Dedifferentiated amniotic fluid mesenchymal stem cell (primary cell): ENCODE measurements around the gene NPAS3.

Source experiments
- DNase-seq: peaks from one replicate; pipeline ENCODE4 v3.0.0-alpha.2; 2016; ENCODE audit errors: extremely low spot score

NPAS3 gene

DNA sequence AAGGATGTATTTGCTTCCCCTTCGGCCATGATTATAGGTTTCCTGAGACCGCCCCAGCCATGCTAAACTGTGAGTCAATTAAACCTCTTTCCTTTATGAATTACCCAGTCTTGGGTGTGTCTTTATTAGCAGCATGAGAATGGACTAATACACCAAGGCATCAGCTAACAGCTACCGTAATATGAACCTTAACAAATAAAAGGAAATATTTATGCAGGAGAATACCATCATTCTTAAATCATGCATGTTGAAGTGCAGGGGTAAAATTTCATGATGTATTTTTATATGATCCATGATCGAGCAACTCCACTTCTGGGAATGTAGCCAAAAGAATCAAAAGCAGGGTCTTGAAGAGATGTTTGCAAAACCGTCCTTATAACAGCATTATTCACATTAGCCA lies 379.0 kb downstream of the NPAS3 start:
- no peak for DNase-seq

DNA sequence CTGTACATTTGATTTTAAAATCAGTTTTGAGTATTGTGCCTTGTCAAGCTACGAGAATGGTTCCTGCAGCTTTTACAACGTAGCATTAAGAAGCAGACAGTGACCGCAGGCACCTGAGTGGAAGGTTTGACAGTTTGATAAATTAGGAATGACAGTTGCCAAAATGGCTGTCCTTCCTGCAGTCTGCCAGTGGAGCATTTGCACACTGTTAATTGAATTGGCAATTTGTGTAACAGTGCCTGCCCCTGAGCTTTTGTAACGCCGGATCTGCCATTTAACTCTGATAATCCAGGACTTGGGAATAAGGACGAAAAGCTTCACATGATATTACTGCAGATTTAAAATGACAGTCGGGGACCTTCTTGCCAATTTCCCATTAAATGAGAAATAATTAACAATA lies 385.3 kb downstream of the NPAS3 start:
- no peak for DNase-seq

DNA sequence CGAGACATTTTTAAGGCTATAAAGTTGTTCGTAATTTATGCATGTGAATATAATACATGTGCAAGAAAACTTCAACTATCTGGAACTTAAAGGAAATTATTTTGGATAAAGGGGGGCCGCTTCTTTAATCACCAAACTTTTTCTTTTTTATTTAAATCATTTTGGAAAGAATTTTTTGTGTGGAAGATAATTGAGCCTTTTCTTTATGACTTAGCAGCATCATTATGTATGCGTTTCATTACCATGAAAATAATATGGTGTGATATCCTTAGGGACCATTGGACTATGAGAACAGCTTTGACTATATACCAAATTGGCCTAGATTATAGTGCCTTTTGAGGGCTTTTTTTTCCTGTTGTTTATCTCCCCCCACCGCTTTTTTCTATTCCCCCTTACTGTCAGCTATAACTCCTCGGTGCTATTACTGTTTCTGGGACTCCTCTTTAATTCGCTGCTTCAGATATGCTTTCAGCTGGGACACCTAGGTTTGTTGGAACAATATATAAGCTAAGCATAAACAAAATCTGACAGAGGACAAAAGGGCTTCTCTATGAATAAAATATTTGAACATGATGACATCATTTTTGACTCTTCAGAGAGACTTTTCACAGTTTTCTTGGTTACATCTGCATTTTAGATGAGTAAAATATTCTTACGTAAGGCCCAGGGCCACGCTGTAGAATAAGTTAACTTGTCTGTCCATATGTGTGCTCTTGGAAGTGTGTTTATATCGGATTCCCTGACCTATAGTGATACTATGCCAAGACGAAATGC lies 392.7 kb downstream of the NPAS3 start:
- DNase-seq = no peak

DNA sequence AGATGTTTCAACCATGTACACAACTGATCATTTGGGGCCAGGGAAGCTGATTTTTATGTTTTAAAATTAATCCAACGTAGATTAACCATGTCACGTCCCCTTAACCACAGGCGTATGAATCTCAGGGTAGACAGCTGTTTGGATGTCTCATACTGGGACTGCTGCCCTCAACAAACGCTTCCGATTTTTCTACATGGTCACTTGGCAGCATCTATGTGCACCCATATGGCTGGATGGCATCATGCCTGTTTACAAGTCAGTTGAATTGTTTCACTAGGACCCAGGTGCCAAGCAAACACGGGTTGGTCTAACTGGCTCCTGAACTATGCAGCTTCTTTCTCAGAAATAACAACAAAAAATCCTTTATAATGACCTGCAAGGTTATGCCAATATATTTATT lies 393.8 kb downstream of the NPAS3 start:
- no peak for DNase-seq

DNA sequence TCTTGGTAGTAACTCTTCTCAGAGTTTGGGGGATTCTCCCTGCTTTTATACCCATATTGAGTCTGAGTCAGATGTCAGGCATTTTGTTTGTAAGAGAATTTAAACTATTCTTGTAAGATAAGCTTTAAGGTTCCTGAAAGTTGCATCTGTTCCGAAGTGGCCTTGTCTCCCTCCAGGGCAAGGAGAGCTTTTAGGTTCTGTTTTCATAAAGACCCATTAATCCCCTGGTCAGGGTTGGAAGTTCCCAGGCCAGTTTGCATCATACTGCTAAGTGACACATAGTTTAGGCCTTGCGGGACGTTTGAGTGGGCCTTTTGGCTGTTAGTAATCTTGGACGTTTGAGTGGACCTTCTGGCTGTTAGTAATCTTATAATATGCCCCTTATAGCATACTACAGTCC lies 396.7 kb downstream of the NPAS3 start:
- no peak for DNase-seq

DNA sequence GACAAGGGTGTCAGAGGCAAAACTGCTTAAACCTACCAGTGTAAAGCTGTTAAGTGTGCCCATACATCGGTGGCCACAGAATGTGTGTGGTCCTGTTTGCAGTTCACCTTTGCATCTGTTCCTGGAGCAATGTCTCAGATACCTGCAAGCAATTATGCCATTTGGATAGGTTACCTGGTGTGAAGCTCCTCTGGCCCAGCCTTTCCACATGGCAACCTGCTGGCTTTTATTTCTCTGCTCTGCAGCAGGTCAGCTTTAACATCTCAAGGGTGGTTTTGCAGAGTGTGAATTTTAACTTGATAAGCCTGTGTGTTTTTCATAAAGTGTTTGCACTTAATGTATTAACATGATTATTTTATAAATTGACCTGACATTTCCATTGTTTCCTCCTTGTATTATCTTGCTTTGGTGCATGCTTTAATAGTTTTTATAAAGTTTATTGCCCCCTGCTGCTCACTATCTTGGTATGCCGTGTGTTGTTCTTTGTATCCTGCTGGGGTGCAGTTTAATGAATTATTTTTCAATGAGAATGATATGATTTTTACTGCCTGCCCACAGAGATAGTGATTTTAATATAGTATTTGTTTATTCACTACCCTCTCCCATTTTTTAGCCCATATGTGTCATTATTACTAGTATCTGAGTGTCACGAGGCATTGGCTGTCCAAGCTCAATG lies 403.8 kb downstream of the NPAS3 start:
- DNase-seq = no peak

DNA sequence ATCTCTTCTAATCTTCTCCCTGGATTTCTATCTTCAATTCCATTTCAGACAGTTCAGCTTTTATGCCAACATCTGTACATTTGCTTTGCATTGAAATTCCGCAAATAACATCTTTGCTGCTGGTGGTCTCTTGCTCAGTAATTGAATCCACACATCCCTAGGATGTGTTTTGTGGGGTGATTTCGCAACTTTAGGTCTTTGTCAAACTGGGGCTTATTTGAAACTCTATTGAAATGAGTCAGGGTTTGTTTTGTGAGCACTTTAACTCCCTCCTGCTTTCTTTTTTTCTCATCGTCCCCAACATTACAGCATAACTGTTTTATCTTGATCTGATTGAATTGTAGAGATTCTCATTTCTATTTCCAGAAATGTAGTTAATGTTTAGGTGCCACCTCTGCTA lies 404.3 kb downstream of the NPAS3 start:
- no peak for DNase-seq

DNA sequence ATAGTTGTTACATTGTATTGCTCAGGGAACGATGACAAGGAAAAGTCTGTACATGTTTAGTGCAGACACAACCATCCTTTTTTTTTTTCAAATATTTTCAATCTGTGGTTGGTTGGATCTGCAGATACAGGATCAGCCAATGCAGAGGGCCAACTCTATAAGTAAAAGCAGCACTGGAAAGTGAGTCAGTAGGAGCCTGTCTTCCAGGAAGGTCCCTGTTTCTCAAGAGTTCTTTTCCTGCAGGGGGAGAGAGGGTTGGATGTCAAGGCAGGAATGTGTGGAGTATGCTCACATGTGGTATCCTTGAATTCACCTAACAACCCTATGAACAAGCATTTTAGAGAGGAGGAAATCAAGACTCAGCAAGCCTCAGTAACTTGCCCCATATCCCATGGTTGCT lies 409.1 kb downstream of the NPAS3 start:
- no peak for DNase-seq

DNA sequence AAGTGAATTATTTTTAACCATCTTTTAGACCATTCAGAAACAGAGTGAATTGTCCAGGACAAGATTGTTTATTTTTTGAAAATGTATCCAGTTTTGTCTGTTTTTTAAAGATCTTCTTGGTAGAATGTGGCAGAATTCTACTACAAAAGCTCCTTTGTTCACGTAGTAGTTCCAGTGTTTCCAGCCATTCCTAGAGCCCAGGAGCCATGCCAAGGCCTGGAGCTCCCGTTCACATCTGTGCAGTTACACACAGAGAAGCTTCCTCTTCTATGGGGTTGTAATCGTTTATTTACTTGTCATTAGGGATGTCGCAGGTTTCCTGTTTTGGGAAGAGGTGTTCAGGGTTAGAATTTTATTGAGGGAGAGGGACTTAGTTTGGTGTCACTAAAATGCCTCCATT lies 409.8 kb downstream of the NPAS3 start:
- DNase-seq = no peak

DNA sequence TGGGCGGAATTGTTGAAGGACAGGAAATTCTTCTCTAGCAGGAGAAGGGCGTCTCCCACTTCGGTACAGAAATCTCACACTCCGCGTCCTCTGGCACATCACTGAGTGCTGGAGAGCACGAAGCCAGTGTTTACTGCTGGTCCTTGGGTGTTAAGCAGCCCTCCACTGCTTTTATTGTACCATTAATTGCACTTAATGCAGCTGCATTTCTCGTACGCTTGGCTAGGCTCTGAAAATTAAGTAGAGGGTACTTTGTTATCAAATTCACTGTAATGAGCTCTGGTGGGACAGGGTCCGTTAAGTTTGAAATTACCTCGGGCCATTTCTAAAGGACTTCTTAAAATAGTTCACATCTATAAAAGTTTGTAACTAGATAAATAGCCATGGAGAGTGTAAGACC lies 411.2 kb downstream of the NPAS3 start:
- no peak for DNase-seq

DNA sequence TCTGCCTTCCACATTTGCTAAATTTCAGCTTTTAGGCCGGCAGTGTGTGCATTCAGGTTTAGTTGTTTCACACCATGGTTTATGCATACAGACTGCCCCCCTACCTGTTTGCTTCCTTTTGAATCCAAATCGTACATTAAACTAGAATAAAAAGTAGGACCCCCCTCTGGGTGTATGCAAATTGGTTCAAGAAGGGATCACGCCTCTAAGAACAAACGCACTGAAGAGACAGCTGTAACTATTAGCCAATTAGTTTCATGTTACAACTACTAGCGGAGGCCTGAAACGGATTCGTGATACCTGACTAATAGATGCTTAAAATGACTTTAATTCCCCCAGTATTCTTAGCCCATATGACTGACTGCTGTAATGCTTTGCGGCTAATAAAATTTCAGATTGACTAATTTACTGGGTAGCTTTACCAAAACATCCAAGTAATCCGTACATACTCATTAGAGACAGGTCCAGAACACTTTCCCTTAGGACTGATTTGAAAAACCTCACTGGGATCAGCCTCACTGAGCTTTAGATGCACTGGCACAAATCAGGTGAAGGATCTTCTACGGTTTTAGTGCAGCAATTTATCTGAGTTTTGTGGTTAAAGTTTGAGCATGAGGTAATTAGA lies 411.8 kb downstream of the NPAS3 start:
- no peak for DNase-seq

DNA sequence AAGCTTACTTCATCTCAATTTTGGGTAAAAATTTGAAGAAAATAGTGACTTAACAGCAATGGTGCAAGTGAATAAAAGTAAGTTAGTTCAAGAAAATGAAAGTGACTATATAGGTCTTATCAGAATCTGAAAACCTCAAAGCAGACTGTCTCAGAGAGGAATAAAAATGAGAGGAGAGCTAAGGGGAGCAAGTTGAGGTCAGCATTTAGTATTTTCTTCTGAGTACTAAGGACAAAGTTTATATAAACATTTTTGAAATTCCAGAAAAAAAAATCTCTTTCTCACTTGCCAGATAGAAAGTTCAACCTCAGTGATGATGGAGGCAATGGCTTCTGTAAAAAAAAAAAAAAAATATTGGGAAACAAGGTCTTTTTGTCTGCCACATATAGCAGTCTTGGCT lies 414.1 kb downstream of the NPAS3 start:
- no peak for DNase-seq

DNA sequence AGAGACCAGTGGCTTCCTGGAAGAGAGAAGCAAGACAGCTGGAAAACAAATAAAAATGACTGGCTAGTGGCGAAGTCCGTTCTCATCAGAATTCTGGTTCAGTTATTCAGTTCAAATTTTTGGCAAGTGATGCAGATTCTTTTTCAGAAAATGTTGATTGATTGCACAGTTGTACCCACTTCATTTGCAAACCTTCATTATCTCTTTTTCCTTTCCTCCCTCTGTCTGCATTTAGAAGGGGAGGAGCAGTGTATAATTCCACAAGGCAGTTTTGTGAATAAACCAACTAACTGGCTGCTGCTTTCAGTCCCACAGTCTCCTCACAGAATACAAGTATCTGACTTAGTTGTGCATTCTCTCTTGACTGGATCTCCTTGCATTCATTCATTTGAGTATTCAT lies 417.5 kb downstream of the NPAS3 start:
- no peak for DNase-seq

DNA sequence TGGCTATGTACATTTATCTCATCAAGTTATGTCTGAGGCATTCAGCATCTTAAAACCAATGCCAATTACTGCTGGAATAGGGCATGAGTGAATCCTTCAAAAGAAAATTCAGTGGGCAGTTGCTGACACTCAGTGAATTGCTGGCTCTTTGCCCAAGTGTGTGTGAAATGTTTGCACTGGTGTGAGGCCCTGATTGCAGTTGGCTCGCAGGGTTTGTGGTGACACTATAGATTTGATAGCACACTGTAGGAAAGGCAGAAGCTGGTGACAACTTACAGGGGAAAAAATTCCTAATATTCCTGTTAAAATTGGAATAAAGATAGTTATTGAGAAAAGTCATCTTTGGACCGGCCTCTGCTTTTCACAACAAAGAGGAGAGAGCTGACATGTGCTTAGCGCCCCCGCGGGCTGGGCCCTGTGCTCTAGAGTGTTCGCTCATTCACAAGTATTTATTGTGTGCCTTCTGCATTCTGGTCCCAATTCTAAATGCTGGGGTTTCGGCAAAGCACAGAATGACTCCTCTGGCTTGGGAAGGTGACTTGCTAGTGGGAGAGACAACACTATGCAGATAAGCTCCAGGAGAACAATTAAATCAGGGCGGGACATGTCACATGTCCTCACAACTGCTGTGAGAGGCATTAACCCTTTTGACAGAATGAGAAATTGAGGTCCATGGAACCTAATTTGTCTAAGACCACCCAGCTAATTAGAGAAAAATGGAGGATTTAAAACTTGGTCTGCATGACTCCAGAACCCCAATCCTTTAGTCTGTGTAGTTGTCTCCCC lies 418.7 kb downstream of the NPAS3 start:
- DNase-seq = no peak

DNA sequence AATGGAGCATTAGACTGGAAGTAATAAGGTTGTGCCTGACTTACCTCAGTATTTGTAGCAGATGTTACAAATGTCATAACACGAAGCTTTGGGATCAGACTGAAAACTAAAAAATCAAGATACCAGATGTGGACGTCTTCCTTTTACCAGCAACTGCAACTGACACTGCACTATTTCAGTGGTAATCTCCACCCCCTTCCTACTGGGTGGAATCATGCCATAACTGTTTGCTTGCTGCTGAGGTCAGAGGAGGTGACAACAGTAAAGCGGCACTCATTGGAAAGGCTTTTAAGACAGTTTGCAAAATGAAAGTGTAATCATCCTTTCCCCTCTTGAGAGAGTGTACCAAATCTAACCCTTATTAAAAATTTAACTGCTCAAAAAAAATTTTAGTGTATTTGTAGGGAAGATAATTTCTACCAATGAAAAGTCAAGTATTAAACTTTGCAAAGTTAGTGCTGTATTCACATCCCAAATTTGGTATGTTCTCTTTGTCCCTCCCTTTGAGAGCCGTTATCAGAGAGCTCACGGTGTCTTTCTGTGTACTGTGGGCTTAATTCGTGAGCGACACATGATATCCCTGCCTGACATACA lies 420.7 kb downstream of the NPAS3 start:
- no peak for DNase-seq

DNA sequence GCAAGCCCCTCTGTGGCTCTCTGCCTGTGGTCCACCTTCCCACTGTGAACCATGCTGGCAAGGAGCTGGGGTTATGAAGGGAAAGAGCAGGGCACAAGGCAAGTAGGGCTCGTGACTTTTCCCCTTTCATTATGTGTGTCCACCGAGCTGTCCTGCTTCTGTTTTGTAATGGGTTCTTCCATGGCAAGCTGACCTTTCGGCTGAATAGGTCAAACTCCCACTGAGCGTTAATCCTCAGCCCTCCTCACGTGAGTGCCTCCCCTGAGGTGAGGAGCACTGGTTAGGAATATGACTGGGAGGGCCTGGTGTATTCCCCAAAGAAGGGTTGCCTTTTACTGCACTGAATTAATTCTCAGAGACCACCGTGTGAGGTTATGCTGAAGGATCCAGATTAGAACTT lies 424.3 kb downstream of the NPAS3 start:
- DNase-seq = no peak

DNA sequence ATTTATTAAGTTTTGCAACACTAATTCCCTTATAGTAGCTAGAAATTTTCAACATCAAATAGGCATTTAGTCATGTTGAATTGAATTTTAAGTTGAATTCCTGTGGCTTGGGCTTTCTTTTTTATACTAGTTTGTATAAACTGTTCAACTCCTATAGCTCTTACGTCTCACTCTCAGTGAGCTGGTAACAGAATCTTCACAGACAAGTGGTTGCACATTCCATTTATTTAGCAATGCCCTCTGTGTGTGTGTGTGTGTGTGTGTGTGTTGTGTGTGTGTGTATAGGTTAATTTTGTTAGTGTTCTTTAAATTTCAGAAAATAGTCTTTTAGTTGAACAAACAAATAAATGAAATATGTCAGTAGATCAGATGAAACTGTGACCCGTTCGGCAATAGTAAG lies 425.0 kb downstream of the NPAS3 start:
- no peak for DNase-seq

DNA sequence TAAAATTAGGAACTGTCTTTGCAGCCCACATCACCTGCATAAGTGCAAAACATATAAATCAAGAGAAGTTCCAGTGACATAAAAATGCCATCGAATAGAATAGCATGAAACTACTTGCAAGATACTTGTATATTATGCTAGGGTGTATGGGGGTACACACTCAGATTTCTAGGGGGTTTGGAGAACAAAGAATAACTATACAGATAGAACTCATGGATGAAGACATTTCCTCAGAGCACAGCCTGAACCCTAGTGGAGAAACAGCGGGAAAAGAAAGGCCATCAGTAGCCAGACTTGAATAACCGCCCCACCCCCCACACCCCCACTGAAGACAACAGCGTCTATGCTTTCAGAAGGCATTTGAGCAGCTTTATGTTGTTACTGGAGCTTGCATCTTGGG lies 425.8 kb downstream of the NPAS3 start:
- no peak for DNase-seq

DNA sequence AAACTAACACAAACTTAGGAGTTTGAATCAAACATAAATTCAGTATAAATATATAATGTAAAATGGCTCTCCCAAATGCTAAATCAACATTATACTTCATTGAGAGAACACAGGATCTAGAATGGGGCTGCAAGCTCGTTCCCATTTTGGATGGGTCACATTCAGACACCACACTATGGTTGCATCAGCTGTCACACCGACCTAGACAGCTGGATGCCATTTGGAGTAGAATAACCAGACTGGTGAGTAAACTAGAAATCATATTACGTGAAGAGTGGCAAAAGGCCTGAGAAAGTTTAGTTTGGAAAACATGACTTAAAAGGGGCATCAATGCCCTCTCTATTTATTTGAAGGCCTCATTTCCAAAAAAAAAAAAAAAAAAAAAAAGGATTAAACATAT lies 430.4 kb downstream of the NPAS3 start:
- DNase-seq = no peak

DNA sequence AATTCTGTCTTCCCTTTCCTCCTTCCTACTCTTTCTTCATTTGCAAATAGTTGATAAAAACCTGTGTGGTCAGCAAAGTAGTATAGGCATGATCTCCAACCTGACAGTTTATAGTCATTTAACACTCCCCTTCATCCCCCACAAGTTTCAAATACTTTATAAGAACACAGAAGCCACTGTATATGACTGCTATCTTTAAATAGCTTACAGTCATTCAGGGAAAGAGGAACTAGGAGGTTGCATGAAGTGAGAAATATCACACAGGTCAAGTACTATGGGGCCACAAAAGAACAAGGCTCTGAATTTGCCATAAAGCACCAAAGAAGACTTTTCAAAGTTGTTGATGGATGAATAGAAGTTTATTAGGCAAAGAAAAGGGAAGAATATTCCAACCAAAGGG lies 431.3 kb downstream of the NPAS3 start:
- no peak for DNase-seq

DNA sequence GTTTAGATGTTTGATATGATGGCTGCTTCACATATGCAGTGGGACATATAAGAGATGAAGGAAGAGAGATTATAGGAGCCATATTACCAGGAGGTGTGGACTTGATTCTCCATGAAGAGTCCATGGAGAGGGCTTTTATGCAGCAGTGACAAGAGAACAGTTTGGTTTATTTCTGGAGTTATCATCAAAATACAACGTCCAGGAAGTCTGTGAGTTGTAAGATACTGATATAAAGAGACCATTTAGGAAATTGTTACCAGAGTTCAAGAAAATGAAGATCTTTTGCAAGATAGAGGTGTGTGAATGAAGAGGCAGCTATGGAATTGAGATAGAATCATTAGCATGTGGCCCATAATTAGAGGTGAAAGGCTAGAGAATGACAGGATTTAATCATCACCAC lies 431.7 kb downstream of the NPAS3 start:
- no peak for DNase-seq

DNA sequence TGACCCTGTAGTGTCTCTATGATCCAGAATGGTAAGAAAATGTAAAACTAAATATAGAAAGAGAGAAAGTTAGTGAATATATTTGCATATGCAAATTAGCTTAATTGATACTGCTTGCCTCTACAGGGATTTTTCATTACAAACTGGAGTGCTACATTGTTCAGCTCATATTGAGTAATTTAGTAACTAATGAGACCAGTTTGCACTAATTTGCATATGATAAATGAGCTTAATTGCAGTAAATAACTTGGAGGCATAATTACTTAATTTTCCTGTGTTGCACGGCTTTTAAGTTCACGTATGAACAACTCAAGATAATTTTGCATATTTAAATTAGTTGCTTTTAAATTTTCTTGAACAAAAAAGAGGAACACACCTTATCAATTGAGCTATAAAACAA lies 436.5 kb downstream of the NPAS3 start:
- no peak for DNase-seq
